NCI-H1048 (cell line): ENCODE results near the gene NOTUM.

ENCODE experiments used
- DNase-seq: peaks from one replicate; lab custom pipeline; 2025; lab: John Stamatoyannopoulos, UW

The NOTUM gene

GRCh38 chr17:81961087-81961511 lies at the start of gene NOTUM:
TSS of gene NOTUM (minus strand) at chr17:81961187. CDS start at chr17:81960909, 278 bp downstream.
- no peak for DNase-seq

- no peak for DNase-seq
Measured at GRCh38 chr17:82009413-82009812, 48.4 kb upstream of the NOTUM start.

DNA sequence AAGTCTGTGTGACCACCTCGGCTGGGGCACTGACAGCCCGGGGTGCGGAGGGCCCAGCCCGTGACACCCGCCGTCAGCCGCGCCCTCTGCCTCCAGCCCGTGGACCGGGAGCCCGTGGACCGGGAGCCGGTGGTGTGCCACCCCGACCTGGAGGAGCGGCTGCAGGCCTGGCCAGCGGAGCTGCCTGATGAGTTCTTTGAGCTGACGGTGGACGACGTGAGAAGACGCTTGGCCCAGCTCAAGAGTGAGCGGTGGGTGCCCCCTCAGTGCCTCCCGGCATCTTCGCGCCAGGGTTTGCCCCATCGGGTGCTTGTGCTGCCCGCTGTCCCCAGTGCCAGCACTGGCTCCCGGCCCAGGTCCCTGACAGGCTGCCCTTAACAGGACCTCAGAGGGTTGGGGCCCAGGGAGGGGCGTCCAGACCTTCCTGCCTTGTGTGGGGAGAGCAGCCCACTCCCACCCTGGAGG lies 48.0 kb upstream of the NOTUM start:
- no peak for DNase-seq

DNA sequence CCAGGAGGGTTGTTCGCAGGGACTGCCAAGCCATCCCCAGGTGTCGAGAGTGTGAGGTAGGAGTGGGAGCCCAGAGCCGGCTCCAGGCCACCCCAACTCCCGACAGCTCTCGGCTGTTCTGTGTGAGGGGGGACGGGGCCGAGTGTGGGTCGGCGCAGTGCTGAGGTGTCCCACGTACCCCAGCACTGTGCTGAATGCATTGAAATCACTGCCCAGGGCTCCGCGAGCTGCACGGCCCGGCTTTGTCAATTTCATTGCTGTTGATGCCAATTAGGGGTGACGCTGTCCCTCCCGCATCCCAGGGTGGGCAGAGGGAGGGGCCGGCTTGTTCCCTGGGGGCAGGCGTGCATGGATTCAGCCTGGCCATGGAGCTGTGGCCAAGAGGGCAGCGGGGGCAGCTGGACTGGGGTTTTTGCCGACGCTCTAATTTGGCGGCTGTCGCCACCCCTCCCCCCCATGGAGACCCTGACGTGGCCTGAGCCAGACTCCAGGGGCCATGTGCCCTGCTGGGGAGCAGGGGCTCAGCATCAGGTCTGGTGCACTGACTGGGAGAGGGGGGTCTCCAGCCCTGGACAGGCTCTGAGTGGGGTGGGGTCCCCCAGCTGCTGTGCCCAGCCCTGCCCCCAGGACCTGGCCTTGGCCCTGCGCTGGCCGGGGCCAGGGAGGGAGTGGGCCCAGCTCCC lies 47.4 kb upstream of the NOTUM start:
- DNase-seq, result no peak

- no peak for DNase-seq
Measured at GRCh38 chr17:82007495-82008257, 46.7 kb upstream of the NOTUM start.

DNA sequence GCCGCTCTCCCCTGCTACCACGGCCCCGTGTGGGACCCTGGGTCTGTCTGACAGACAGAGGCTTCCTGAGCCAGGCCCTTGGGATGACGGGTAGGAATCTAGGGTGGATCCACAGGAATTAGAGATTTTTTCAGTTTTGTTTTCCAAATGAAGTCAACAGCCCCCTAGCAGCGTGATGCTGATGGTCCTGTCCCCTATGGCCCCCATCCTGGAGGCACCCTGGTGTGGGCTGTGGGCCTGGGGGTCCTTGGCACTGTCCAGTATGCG lies 46.2 kb upstream of the NOTUM start:
- DNase-seq, result no peak

- DNase-seq, result no peak
Measured at GRCh38 chr17:82006468-82007227, 45.7 kb upstream of the NOTUM start.

- DNase-seq, result no peak
Measured at GRCh38 chr17:82005701-82006348, 44.8 kb upstream of the NOTUM start.

DNA sequence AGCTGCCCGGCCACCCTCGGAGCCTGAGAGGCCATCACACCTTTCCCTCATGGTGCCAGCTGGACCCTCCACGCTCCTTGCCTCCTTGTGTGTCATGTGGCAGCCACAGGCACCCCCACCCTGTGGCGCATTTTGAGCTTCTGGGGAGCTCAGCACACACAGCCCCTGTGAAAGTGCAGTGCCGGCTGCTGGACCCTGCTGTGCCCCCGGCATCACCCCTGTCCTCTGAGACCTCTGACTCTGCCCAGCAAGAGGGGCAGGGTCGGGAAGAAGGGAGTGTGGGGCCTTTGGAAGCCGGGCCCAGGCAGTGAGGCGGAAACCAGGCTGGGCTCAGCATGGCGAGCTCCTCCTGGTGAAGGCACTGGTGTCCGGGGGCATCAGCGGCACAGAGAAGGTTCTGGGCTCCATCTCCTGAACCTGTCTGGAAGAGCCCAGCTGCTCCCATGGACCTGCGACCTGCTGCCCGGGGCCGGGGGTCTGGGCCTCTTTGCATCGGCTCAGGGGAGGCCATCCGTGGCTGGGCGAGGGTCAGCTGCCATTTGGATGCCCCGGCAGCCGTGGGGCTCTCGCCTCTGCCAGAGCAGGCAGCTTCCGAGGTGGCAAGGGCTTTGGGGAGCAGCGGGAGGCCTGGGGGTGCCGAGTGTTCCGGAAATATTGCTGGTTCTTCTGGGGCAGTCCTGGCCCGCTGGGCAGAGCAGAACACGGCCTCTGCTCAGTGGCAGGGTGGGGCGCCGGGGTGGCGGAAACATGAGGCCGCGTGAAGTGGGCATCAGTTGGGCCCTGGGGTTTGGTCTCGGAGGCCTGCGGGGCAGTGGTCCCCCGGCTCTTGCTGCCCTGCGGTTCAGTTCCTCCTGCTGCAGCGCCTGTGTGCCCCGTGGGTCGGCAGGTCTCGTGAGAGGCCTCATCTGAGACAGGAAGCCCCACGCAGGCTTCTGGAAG lies 43.8 kb upstream of the NOTUM start:
- no peak for DNase-seq

DNA sequence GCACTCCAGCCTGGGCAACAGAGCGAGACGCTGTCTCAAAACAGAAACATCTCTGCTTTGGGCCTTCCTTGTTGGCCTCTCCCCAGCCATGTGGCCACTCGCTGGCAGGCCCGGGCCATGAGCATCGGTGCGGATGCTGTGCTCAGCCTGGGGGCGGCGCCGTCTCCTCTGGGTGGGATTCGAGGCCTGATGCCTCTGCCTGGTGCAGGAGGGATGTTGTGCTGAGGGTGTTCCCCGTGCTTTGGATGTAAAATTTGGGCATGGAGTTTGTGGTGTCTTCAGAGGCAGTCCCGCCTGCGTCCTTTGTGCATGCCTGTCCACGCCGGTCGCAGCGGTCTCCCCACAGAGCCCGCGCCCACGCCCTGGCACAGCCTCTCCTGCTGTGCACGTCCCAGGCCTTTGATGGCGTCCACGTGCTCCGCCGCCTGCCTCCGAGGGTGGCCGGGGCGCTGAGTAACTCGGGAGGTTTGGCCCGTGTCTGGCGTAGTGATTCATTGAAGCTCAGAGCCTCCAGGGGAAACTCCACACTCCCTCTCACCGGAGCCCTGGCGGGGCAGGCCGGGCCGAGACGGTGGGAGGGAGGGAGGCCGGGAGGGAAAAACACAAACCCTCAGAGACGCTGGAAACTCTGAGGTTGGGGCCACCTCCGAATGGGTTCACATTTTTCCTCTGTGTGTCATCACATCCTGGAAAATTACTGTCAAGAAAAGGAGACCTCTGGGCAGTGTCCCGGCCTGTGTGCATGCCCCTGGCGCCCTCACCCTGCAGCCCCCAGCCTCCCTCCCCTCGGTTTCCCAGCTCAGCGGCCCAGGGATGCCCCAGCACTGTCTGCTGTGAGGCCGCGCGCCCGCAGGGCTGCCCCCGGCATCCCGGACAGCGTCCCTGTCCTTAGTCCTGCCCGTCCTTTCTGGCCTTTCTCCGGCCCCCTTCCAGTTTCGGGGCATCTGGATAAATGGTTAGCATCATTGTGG lies 42.7 kb upstream of the NOTUM start:
- DNase-seq, result no peak

DNA sequence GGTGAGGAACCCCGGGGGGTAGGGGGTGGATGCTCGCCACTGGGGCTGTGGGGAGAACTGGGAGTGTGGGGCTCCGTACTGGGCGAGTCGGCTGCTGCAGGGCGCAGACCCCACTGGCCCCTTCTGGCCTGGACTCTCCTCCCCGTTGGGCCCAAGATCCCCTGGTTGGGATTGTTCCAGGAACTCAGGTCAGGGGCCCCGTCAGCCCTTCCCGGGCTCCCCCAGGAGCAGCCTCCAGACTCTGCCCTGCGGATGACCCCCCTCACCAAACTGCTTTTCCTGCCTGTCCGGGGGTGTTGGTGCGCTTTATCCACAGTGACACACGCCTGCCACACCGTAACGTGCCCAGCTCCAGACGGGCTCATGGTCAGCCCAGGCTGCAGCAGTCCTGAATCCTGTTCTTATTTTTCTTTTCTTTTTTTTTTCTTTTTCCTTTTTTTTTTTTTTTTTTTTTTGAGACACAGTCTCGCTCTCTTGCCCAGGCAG lies 40.6 kb upstream of the NOTUM start:
- DNase-seq, result no peak

- no peak for DNase-seq
Measured at GRCh38 chr17:82000803-82001570, 40.0 kb upstream of the NOTUM start.

DNA sequence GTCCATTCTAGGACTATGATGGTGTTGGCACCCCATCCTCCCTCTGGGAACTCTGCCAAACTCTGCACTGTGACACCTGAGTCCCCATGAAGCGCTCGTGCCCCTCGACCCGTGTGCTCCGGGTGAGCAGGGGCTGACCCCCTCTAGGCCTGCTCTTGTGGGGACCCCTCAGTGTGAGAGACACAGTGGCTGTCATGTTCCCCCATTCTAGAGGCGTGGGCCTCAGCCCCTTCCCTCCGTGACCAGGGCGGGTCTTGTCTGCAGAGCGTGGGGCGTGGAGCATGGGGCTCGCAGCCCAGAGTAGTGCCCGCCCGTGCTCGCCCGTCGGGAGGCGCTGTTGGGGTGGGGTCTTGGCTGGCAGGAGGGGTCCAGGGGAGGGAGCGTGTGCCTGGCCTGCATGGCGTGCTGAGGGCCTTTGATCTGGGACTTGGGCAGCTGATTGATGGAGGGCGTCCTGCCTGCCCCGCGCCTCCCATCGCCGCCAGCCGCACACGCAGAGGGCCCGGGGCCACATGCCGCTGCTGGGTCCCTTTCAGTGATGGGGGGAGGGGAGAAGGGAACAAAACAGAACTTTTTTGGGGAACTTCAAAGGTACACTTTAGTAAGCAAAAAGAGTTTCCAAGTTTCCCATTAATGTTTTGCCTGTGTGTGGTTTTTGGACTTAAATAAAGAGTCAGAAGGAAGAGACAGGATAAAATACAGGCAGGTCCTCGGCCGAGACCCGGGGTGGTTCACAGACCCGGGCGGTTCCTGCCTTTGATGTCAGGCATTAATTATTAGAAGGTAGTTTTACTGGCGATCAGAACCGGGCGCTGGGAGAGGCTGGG lies 39.2 kb upstream of the NOTUM start:
- no peak for DNase-seq

DNA sequence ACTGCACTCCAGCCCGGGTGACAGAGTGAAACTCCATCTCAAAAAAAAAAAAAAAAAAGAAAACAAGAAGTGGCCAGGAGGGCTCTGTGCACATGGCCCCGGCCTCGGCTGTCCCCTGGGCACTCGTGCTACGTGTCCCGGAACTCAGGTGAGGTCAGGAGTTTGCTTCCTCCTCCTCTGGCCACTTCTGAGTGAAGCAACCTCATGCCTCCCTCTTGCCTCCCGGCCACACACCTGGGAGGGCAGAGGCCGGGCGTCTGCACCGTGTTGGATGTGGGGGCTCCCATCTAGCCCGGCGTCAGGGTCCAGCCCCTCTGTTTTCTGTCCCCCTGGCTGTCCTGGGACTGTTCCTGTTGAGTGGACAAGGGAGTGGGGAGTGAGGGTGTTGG lies 38.6 kb upstream of the NOTUM start:
- DNase-seq, result no peak

DNA sequence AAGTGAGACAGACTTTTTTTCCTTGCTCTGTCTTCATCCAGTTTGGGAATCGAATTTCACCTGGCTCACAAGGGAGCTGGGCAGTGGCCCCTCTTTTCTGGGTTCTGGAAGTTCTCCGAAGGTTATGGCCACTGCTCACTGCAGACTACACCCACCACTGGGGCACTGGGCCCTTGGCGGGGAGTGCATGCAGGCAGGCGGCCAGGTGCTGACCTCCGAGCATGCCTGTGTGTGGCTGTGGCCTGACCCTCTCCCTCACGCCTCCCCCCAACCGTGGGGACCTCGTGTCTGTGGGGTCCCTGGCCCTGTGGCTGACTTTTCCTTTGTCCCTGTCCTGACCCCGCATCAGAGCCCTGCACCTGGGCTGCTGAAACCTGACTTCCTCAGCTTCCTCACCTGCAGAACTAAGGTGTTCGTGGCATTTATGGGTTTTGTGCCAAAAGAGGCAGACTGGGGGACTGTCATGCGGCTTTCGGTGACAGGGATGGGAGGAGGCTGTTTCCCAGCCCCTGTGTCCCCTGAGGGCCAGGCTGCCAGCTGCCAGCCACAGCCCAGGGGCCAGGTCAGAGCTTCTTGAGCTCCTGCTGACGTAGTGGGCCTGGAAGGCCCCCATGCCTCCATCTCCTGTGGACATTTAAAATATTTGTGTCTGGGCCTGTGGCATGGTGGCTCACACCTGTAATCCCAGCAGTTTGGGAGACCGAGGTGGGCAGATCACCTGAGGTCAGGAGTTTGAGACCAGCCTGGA lies 37.9 kb upstream of the NOTUM start:
- no peak for DNase-seq

DNA sequence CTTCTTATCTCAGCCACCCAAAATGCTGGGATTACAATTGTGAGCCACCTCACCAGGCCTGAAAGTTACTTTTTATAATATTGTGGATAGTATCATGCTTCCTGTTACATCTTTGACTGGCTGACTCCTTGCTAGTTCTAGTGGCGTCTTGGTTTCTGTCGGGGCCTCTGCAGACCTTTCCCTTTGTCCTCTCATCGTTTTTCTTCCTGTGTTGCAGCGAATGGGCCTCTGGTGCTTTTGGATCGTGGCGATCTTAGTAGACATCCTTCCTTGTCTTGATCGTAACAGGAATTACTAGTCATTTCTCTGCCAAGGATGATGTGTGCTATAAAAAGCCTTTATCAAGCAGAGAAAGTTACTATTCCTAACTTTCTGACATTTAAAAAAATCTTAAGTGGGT lies 37.2 kb upstream of the NOTUM start:
- no peak for DNase-seq

- no peak for DNase-seq
Measured at GRCh38 chr17:81996757-81997441, 35.9 kb upstream of the NOTUM start.
